Cardiac muscle cell (in vitro differentiated cells and primary cell): Measurements from ENCODE around the gene MIOS. TPM values are rescaled to one million over a fixed set of nuclear protein-coding genes. Genes with fewer than 3 reads are reported as not detected.

Experiments
- DNase-seq, 2 donors: peaks; one replicate each; pipeline versions ENCODE4 v3.0.0 to v3.0.0-alpha.2; 2010 to 2017; ENCODE audit warnings: low read depth in 1 of 2, low spot score in 1 of 2
- H3K27ac ChIP-seq: fragments of 200-600 bp; sonication (generic); 2 replicates; pipeline ENCODE4 v1.5.1; 2016
- H3K27me3 ChIP-seq: fragments of 200-600 bp; sonication (generic); 2 replicates; pipeline ENCODE4 v1.6.0; 2016; ENCODE audit warnings: control low read depth
- H3K36me3 ChIP-seq: fragments of 200-600 bp; sonication (generic); 2 replicates; pipeline ENCODE4 v1.5.1; 2016; ENCODE audit warnings: control low read depth
- H3K4me1 ChIP-seq: fragments of 200-600 bp; sonication (generic); 2 replicates; pipeline ENCODE4 v1.8.1; 2017; ENCODE audit warnings: low read depth, mild to moderate bottlenecking, mixed run types
- H3K4me3 ChIP-seq: fragments of 200-600 bp; sonication (generic); 2 replicates; pipeline ENCODE4 v1.5.1; 2016; ENCODE audit warnings: mild to moderate bottlenecking
- H3K9me3 ChIP-seq: fragments of 200-600 bp; sonication (generic); 2 replicates; pipeline ENCODE4 v1.5.1; 2017; ENCODE audit warnings: low read depth, mild to moderate bottlenecking, control low read depth
- CTCF ChIP-seq: IDR thresholded peaks from 2 replicates; pipeline ENCODE4 v1.5.1; 2012; ENCODE audit warnings: low read depth, mild to moderate bottlenecking, low read length
- polyA plus RNA-seq: library from polyadenylated mRNA; unstranded; fragments of >200 nt; fragmentation: Nextera tagmentation; extraction: Ambion mirVana; gene quantifications from 2 replicates; pipeline ENCODE4 v1.2.1, GENCODE V29; 2016
- total RNA-seq: library from RNA; depleted of rRNA; stranded (reverse); fragments of >200 nt; gene quantifications from 2 replicates; pipeline ENCODE4 v1.2.3, GENCODE V29; 2016

MIOS gene
- total and polyA plus RNA-seq, 2 experiments from 2014 or later: 18.1 to 32.6 TPM

GRCh38 chr7:7640221-7641128, 73.8 kb downstream of the MIOS start, which contains the start of gene UMAD1:
TSS of gene UMAD1 (plus strand) at chr7:7640752. CDS start at chr7:7673372, 32,620 bp downstream.
- no peak for TF ChIP-seq CTCF
- H3K4me3 ChIP-seq: peak within 1 kb of the TSS; percentile 60
- H3K27me3 ChIP-seq: no peaks in the 10 kb centered on the region
- peak within 1 kb of the TSS; percentile 31 for H3K27ac ChIP-seq
- no peaks in the 10 kb centered on the region for H3K36me3 ChIP-seq
- peak; percentile 99 for DNase-seq
- peaks cover 7% of the 10 kb centered on the region for H3K4me1 ChIP-seq
- no peaks in the 10 kb centered on the region for H3K9me3 ChIP-seq

- no peaks in the 10 kb centered on the region for H3K27me3 ChIP-seq
- no peaks in the 10 kb centered on the region for H3K36me3 ChIP-seq
- H3K9me3 ChIP-seq: no peaks in the 10 kb centered on the region
- TF ChIP-seq CTCF: no peak
- peak overlapping the region; percentile 60 for H3K4me3 ChIP-seq
- peaks cover 7% of the 10 kb centered on the region for H3K4me1 ChIP-seq
- DNase-seq: peak in 1 of 2 donors; percentile 26
- H3K27ac ChIP-seq: peak overlapping the region; percentile 31
Measured at GRCh38 chr7:7641129-7641663, 74.5 kb downstream of the MIOS start.

GRCh38 chr7:7642081-7642480, 75.4 kb downstream of the MIOS start:
- TF ChIP-seq CTCF: no peak

GRCh38 chr7:7647495-7648036, 80.9 kb downstream of the MIOS start:
- Histone ChIP-seq H3K27ac (no peak overlapping the region), H3K4me3 (no peak overlapping the region), H3K9me3 (no peaks in the 10 kb centered on the region), H3K4me1 (no peaks in the 10 kb centered on the region), H3K36me3 (no peaks in the 10 kb centered on the region), H3K27me3 (no peaks in the 10 kb centered on the region)
- TF ChIP-seq CTCF: no peak
- DNase-seq: no peak

More at GRCh38 chr7:7642081-7642480, 75.4 kb downstream of the MIOS start:
- no peak for DNase-seq
- H3K27me3 ChIP-seq: no peaks in the 10 kb centered on the region
- no peak overlapping the region for H3K27ac ChIP-seq
- H3K4me1 ChIP-seq: peaks cover 7% of the 10 kb centered on the region
- H3K4me3 ChIP-seq: no peak overlapping the region
- no peaks in the 10 kb centered on the region for H3K36me3 ChIP-seq
- no peaks in the 10 kb centered on the region for H3K9me3 ChIP-seq

- Histone ChIP-seq H3K4me1 (no peaks in the 10 kb centered on the region), H3K27ac (no peak overlapping the region), H3K27me3 (no peaks in the 10 kb centered on the region), H3K9me3 (no peaks in the 10 kb centered on the region), H3K36me3 (no peaks in the 10 kb centered on the region), H3K4me3 (no peak overlapping the region)
- no peak for DNase-seq
- TF ChIP-seq CTCF: no peak
Measured at GRCh38 chr7:7650682-7651206, 84.1 kb downstream of the MIOS start.
